ENCODE results near the gene CCR7. TPM values are rescaled to one million over a fixed set of nuclear protein-coding genes. Genes with fewer than 3 reads are reported as not detected.

Gene CCR7
- total RNA-seq, 1 donor from 2014 or later = not detected

DNA sequence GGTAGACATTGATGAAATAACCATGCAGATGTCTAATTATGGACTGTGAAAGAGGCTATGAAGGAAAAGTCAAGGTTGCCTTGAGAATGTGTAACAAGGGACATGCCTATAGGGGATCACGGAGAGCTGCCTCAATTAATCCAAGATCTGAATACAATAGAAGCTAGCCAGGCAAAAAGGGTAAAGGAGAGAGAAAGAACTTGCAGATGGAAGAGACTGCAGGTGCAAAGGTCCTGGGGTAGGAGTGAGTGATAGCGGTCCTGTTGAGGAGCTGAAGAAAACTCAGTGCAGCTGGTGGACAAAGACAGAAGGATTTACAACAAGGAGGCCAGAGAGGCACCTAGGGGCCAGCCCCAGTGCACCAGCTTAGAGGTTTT lies 48.0 kb downstream of the CCR7 start:
- DNase-seq (ENCODE audit: low read depth, low spot score) = no peak

GRCh38 chr17:40516581-40517285 lies 48.5 kb downstream of the CCR7 start:
- DNase-seq (ENCODE audit: low read depth, low spot score) = no peak

DNA sequence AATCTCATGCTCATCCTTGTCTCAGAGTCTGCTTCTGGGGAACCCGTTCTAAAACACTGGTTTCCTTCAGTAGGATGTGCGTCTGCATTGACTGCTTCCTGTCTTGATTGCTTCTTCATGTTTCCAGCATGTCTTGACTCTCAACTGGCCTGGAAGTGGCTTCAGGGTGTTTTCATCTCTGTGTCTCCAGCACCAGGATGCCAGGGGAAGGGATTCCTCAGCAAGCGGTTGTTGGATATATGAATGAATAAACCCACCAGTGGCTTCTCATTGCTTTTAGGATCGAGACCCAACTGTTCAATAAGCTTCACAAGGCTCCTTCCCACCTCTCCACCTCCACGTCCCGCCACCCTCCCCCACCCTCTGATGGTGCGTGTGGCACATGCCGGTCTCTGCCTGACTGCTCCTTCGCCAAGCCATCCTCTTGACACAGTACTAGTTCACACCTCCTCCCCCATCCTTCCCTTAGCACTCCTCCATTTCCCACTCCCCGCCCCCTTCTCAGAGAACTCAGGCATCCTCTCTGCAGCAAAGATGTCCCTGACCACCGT lies 49.7 kb downstream of the CCR7 start:
- DNase-seq (ENCODE audit: low read depth, low spot score) = no peak

GRCh38 chr17:40515011-40515410 lies 50.3 kb downstream of the CCR7 start:
- no peak for DNase-seq (ENCODE audit: low read depth, low spot score)

DNA sequence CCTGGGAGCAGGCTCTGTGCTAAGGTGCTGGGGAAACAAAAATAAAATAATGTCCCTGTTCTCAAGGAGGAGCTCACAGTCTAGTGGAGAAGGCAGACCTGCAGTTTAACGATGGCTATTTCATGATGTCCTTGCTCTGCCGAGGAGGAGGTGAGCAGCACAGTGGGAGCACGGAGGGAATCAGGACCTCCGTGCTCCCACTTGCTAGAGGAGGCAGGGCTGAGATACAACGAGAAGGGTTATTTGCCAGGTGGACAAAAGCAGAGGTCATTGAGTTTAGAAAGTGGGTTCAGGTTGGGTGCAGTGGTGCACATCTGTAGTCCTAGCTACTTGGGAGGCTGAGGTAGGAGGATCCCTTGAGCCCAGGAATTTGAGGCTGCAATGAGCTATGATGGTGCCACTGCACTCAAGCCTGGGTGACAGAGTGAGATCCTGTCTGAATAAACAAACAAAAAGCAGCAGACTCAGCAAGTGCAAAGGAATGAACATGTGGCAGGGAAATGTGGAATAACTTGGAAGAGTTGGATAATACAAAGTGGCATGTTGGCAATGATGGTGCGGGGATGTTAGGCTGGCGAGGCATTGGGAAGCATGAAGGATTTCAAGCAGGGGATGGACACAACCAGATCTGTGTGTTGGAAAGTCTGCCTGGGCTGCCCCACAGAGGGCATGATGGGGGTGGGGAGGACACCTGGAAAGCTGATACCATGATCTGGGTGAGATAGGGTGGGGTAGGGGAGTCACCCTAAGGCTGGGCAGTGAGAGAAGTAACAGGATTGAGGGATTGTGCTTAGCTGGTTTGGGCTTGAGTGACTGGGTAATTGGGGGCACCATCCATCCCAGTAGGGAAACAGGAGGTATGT lies 51.0 kb downstream of the CCR7 start:
- DNase-seq (ENCODE audit: low read depth, low spot score) = no peak

DNA sequence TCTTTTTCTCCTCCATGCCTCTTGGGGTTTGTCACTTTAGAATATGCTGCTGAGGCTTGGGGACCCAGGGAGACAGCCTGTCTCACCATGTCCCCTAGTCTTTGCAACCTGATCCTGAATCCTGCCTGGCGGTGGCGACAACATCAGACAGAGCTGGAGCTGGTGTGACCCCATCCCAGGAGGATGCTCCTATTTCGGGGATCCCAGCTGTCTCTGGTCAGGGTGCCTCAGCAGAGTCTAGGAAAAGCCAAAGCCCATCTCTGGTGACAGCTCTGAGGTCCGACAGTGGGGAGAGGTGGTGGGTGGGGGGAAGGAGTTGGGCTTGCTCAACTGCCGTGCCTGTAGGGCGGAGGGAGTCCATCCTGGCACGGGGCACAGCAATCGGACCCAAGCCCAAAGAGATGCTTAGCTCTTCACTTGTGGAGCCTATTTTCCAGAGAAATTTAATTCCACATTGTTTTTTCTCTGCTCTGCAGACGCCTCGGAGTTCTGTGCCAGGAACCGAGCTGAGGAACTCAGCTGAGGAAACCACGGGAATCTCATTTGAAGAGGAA lies 53.5 kb downstream of the CCR7 start:
- no peak for DNase-seq (ENCODE audit: low read depth, low spot score)

DNA sequence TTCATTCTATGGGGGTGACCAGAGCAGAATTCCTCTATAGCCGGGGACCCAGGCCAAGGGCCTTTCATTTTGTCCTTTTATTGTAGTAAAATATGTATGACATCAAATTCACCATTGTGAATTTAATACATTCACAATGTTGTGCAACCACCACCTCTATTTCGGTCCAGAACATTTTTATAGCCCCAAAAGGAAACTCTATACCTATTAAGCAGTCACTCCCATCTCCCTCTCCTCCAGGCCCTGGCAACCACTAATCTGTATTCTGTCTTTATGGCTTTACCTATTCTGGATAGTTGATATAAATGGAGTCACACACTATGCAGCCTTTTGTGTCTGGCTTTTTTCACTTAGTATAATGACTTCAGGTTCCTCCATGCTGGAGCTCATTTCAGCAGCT lies 54.1 kb downstream of the CCR7 start:
- DNase-seq (ENCODE audit: low read depth, low spot score) = no peak

GRCh38 chr17:40510328-40510648 lies 55.0 kb downstream of the CCR7 start:
- no peak for DNase-seq (ENCODE audit: low read depth, low spot score)

- no peak for DNase-seq (ENCODE audit: low read depth, low spot score)
Observed at GRCh38 chr17:40509626-40510327, 55.5 kb downstream of the CCR7 start.

DNA sequence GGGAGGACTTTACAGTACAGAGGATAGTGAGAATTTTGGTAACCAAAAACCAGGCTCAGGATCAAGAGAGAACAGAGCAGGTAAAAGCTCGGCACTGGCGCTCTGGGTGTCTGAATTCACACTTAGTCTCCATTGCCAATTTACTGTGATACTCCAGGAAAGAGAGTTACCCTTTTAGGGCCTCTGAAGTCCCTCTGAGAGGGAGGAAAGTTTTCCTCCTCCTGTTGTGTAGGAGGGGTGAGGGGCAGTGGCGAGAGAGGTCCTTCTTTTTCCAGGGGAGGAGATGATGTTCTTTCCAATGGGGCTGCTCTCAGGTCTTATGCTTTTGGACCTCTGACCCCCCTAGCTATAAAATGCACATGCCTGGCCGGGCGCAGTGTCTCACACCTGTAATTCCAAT lies 58.5 kb downstream of the CCR7 start:
- no peak for DNase-seq (ENCODE audit: low read depth, low spot score)

Other genes starting within 250 kb of the CCR7 start
- gene GJD3, start 200.7 kb downstream of the CCR7 start, total RNA-seq = 0.20 and 0.35 TPM in 2 replicates
- 59.6 and 141 TPM in 2 replicates for gene TOP2A, start 147.6 kb downstream of the CCR7 start, total RNA-seq
- gene IGFBP4, start 122.0 kb downstream of the CCR7 start, total RNA-seq = 120 and 138 TPM in 2 replicates
- 0.04 TPM in 1 of 2 replicates, not detected in the other for gene TNS4, start 63.8 kb downstream of the CCR7 start, total RNA-seq
- 85.1 and 88.7 TPM in 2 replicates for gene SMARCE1, start 82.3 kb upstream of the CCR7 start, total RNA-seq
- not detected in 2 replicates for gene KRT222, start 99.7 kb upstream of the CCR7 start, total RNA-seq
- not detected in 2 replicates for gene KRT24, start 138.3 kb upstream of the CCR7 start, total RNA-seq
- gene KRT25, start 189.9 kb upstream of the CCR7 start, total RNA-seq = not detected in 2 replicates
- gene KRT26, start 206.7 kb upstream of the CCR7 start, total RNA-seq = not detected in 2 replicates
- not detected in 2 replicates for gene KRT27, start 217.1 kb upstream of the CCR7 start, total RNA-seq
- gene KRT28, start 234.5 kb upstream of the CCR7 start, total RNA-seq = not detected in 2 replicates

Data from pulmonary artery endothelial cell (primary cell).